Mucosa of stomach (tissue), 1 donor: Measurements from ENCODE around the gene STAC.

ENCODE experiments used
- H3K27me3 ChIP-seq: one replicate; pipeline ENCODE4 v1.7.0; 2013; ENCODE audit warnings: mild to moderate bottlenecking, low read length; ENCODE audit not compliant: control insufficient read depth, insufficient read depth
- H3K36me3 ChIP-seq: one replicate; pipeline ENCODE4 v1.7.0; 2013; ENCODE audit warnings: low read length; ENCODE audit not compliant: control insufficient read depth, insufficient read depth
- H3K4me1 ChIP-seq: one replicate; pipeline ENCODE4 v1.7.0; 2013; ENCODE audit warnings: mild to moderate bottlenecking, low read length; ENCODE audit not compliant: control insufficient read depth, insufficient read depth
- H3K4me3 ChIP-seq: one replicate; pipeline ENCODE4 v1.7.0; 2013; ENCODE audit warnings: low read length
- H3K9ac ChIP-seq: one replicate; pipeline ENCODE4 v1.7.0; 2013; ENCODE audit warnings: mild to moderate bottlenecking, low read length, moderate library complexity
- H3K9me3 ChIP-seq: one replicate; pipeline ENCODE4 v1.7.0; 2013; ENCODE audit warnings: mild to moderate bottlenecking, low read length, moderate library complexity; ENCODE audit not compliant: control insufficient read depth
- donor health status: Pancreatic carcinoma.

STAC gene

DNA sequence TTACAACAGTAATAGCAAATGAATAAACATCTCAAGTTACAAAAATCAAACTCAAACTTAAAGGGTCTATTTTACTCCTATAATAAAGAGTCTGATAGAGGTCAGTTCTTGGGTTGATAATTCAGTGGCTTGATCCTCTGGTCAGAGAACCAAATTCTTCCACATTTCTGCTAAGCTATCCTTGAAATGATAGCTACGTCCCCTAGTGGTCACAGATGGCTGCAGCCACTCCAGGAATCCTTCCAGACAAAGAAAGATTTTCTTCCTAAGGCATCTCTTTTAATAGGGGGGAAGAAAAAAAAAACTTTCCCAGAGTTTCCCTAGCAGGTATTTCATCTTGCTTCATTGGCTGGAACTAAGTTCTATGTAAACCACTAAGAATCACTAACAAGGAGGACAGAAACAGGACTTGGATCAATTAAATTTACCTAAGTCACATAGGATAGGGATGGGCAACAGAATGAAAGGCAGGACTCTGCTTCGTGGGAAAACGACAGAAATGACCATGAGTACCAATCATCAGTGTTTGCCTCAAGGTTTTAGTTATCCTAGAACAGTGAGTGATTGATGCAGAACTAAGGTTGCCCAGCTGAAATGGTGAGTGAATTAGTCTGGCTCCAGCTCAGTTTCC is 160.7 kb downstream of the STAC start:
- H3K9ac ChIP-seq = no peak overlapping the region
- H3K4me1 ChIP-seq = no peaks in the 10 kb centered on the region
- H3K36me3 ChIP-seq = no peaks in the 10 kb centered on the region
- no peaks in the 10 kb centered on the region for H3K9me3 ChIP-seq
- no peaks in the 10 kb centered on the region for H3K27me3 ChIP-seq
- H3K4me3 ChIP-seq = no peak overlapping the region

DNA sequence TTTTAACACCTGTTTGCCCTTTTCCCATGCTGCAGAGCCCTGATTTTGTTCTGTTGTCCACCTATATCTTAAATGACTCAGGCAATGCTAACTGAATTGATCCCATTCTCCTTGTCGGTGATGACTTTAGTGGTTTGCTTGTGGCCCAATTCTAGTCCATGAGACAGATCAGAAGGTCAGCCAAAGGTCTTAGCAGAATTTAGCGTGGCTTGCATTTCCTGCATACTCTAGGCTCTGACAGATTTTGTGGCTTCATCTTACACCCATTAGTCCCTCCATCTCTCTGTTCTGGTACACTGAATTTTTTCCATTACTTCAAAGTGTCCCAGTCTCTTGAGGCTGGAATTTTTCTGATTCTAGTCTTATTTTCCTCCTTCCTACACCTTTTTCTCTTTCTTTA is 161.9 kb downstream of the STAC start:
- Histone ChIP-seq H3K9me3 (no peaks in the 10 kb centered on the region), H3K36me3 (no peaks in the 10 kb centered on the region), H3K27me3 (no peaks in the 10 kb centered on the region), H3K4me1 (no peaks in the 10 kb centered on the region), H3K4me3 (no peak overlapping the region), H3K9ac (no peak overlapping the region)

DNA sequence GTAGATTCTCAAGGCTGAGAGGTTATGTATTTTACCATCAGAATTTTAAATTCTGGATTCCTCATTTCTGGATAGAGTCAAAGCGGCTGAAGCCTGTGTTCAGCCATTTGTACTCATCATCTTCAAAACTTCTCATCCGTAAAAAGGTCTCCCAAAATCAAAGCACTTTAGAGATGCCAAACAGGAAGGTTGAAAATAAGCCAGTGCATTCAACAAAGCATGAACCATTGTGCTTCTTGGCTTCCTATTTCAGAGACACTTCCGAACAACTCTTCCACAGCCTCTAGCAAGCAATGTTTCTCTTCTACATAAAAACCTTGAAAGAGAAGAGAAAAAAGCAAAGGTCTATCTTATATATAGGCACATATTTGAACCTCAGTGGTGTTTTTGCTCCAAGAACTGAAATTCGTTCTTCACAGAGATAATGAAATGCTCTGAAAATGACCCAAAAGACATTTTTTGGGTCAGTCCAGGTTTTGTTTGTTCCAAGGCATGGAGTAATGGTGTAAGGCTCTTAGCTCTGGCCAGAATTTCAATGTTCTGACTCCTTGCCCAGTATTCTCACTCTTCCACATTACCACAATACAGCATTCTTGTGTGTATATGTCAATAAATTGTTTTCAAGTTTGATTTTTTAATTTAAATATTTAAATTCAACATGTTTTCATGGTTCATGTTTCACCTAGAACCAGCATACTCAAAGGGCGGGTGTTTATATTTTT is 163.1 kb downstream of the STAC start:
- H3K9me3 ChIP-seq = no peaks in the 10 kb centered on the region
- no peaks in the 10 kb centered on the region for H3K27me3 ChIP-seq
- H3K4me1 ChIP-seq = no peaks in the 10 kb centered on the region
- no peaks in the 10 kb centered on the region for H3K36me3 ChIP-seq
- no peak overlapping the region for H3K4me3 ChIP-seq
- no peak overlapping the region for H3K9ac ChIP-seq

DNA sequence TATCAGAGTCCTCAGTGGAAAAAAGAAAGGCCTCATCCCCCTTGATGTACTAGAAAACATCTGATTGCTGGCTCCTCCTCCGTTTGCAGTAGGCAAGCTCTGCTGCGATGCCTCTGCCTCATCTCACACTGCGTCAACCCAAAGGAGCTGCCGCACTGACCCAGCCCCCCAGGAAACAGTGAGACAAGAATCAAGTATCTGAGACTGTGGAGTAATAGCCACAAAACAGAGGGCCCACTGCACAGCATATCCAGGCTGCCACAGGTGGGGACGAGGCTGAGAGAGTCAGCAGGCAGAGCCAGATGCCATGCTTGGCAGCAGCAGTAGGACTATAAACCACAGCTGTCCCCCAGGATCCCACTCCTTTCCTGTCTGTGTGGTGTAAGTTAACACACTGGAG is 165.9 kb downstream of the STAC start:
- no peaks in the 10 kb centered on the region for H3K36me3 ChIP-seq
- no peaks in the 10 kb centered on the region for H3K4me1 ChIP-seq
- H3K9ac ChIP-seq = no peak overlapping the region
- no peaks in the 10 kb centered on the region for H3K9me3 ChIP-seq
- no peak overlapping the region for H3K4me3 ChIP-seq
- no peaks in the 10 kb centered on the region for H3K27me3 ChIP-seq

DNA sequence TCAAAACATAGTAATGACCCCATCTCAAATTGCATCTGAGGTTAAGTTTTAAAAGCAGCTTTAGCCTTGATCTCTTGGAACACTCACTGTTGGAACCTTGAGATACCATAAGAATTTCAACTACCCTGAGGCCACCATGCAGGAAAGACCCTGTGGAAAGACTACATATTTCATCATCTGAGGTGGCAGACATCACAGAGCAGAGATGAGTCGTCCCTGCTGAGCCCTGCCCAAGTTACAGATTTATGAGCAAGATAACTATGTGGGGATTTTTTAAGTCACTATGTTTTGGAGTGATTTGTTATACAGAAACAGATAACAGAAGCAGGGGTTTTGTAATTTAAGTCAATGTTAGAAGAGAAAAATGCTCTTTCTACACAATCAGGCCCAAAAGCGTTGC is 168.4 kb downstream of the STAC start:
- H3K9ac ChIP-seq = no peak overlapping the region
- no peaks in the 10 kb centered on the region for H3K36me3 ChIP-seq
- no peak overlapping the region for H3K4me3 ChIP-seq

DNA sequence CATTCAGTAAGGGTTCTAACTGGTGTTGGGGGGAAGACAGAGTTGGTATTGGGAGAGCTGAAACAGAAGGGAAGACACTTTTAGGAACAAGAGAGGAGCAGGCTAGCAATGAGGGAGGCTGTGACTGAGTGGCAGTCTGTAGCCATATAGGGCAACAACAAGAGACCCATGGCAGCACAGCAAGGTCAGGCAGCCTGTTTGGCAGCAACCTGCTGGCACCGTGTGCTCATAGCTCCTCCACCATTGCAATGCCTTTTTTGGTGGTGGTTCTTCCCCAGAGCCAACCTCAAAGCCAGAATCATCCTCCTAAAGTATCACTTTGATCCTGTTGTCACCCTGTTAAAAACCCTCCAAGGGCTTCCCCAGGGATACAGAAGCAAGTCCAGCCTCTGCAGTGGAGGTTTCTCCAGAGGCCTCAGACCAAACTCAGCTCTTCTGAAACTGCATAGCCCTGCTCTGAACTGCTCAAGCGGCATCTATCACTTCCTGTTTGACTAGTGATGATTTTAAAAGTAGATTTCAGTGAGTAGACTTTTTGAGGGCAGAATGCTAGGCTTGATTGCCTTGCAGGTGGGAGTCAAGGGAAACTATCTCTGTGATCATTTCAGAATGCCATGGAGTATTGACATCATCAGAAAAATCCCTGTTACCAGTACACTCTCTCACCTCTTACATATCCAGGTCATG is 176.9 kb downstream of the STAC start:
- H3K27me3 ChIP-seq = no peaks in the 10 kb centered on the region
- no peaks in the 10 kb centered on the region for H3K36me3 ChIP-seq
- H3K9me3 ChIP-seq = no peaks in the 10 kb centered on the region
- no peak overlapping the region for H3K9ac ChIP-seq
- H3K4me1 ChIP-seq = no peaks in the 10 kb centered on the region
- no peak overlapping the region for H3K4me3 ChIP-seq

More for the DNA sequence above, 168.4 kb downstream of the STAC start:
- Histone ChIP-seq H3K4me1 (no peaks in the 10 kb centered on the region), H3K27me3 (no peaks in the 10 kb centered on the region), H3K9me3 (no peaks in the 10 kb centered on the region)

DNA sequence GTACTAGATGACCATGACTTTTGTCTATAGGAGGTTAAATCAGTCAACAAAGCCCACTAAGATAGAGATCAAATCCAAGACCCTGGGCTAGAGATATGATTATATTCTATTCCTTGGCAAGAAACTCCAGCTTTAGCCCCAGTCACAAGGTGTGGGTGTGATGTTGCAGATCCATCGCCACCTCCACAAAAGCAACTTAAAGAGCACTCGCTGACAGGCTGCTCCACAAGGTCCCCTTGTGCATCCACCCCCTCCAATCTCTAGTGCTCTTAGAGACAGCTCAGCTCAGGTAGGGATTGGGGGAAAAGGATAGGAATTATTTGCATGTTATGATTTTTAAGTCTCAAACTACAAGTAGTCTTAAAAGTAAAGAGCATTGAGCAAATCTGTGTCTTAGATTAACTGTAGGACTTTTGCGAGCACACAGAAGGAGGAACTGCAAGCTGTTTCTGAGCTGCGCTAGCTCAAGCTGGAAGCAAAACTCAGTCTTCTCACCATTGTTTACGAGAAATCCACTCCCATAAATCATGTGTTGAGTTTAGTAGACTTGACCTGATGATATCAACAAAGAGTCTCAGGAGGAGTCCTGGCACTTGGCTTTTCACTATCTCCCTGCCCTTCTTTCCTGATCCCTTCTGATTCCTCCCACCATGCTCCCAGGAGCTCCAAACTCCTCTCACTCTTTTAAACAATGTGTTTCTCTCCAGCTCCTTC is 177.6 kb downstream of the STAC start:
- Histone ChIP-seq H3K36me3 (no peaks in the 10 kb centered on the region), H3K4me1 (no peaks in the 10 kb centered on the region), H3K9ac (no peak overlapping the region), H3K27me3 (no peaks in the 10 kb centered on the region), H3K4me3 (no peak overlapping the region), H3K9me3 (no peaks in the 10 kb centered on the region)

DNA sequence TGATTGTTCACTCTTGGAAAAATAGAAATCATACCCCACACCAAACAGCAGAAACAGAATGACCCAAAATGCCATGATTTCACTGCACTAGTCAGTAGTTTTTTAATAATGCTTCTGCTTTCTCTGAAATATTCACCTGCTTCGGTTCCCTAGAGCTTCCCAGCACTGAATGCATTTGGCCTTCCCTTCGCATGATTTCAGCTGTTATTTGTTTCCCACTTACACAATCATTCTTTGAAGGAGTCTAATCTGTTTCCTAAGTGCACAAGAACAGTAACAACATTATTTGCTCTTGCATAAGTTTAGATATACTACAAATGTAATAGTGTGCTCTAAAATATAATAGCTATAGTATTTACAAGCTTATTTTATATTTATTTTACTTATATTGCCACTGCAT is 178.7 kb downstream of the STAC start:
- Histone ChIP-seq H3K9me3 (no peaks in the 10 kb centered on the region), H3K4me1 (no peaks in the 10 kb centered on the region), H3K36me3 (no peaks in the 10 kb centered on the region), H3K9ac (no peak overlapping the region), H3K4me3 (no peak overlapping the region), H3K27me3 (no peaks in the 10 kb centered on the region)

DNA sequence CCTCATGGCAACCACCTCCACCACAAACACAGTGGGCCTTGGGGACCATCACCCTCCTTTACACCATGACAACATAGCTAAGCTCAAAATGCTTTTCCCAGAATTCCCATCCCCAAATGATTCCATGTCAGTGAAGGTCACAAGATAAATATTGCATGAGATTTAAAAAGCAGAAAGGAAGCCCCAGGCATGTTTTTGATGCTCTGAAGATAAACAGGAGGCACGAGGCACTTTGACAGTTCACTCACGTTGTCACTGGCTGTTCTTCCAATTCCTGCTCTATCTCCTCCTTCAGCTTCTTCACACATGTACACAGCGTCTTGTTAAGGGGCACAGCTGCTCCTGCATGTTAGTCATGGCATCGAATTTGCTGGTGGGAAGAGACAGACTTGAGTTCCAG is 180.4 kb downstream of the STAC start:
- Histone ChIP-seq H3K4me1 (no peaks in the 10 kb centered on the region), H3K27me3 (no peaks in the 10 kb centered on the region), H3K9ac (no peak overlapping the region), H3K9me3 (no peaks in the 10 kb centered on the region), H3K36me3 (no peaks in the 10 kb centered on the region), H3K4me3 (no peak overlapping the region)

DNA sequence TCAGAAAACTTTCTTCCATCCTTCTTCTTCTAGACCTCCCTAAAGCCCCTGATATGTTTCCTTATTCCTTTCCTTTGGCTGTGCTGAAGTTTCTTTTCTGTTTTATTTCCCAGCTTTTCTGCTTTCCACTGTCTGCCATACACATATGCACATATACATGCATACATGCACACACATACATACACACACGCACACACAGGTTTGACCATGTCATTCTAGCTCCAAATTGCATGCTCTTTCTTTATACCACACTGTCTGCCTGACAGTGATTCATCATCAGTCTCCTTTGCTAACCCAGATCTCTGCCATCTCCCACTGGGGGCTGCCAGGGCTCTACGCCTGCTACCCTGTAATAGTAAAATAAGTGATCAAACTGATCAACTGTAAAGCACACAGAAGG is 181.3 kb downstream of the STAC start:
- H3K4me1 ChIP-seq = no peaks in the 10 kb centered on the region
- no peaks in the 10 kb centered on the region for H3K27me3 ChIP-seq
- H3K4me3 ChIP-seq = no peak overlapping the region
- no peaks in the 10 kb centered on the region for H3K9me3 ChIP-seq
- H3K9ac ChIP-seq = no peak overlapping the region
- H3K36me3 ChIP-seq = no peaks in the 10 kb centered on the region

DNA sequence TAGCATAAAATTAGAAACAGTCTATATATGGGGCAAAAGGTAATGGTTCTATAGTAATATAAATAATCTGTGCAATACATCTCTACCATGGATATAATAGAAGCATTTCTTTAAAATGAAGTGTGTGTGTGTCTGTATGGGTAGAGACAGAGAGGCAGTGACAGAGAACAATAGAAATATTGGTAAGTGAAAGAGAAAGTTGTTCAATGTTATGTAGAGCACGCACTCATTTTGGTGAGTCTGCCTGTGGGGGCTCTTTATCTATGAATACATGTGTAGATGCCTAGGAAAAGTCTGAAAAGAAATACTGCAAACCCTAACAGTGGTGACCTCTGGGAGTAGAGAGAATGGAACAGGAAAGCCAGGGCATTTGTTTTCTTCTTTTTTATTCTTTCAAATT is 182.6 kb downstream of the STAC start:
- Histone ChIP-seq H3K4me3 (no peak overlapping the region), H3K27me3 (no peaks in the 10 kb centered on the region), H3K9me3 (no peaks in the 10 kb centered on the region), H3K9ac (no peak overlapping the region), H3K36me3 (no peaks in the 10 kb centered on the region), H3K4me1 (no peaks in the 10 kb centered on the region)

DNA sequence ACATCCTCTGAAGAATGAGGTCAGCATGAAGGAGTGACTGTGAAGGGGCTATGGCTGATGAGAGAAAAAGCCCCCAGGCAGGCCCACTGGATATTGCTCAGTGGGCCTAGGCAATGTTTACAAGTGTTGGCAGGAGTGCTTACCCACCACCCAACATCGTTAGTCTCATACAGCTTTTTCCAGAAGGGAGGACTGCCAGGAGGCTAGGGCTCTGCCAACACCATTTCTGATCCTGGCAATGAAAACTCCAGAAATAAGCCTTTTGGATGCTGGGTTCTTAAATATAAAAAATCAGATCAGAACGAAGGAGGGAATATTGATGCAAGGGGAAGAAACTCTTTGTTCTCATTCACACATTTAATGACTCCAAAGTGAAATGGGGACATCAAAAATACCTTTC is 194.9 kb downstream of the STAC start:
- Histone ChIP-seq H3K27me3 (no peaks in the 10 kb centered on the region), H3K9ac (no peak overlapping the region), H3K4me3 (no peak overlapping the region), H3K36me3 (no peaks in the 10 kb centered on the region), H3K4me1 (no peaks in the 10 kb centered on the region), H3K9me3 (no peaks in the 10 kb centered on the region)
